Activated T-helper 1 cell treated with anti-CD3 and anti-CD28 coated beads, Interleukin-12 subunit alpha, Interleukin-12 subunit beta, Interleukin-2, Interleukin-4 antibody, amounts not matched to agents 30 ng/mL and 10 ng/mL and 1 ng/mL, durations not matched to agents 14 hours and 24 hours and 36 hours (primary cell): ENCODE measurements around the gene FRMD4A. TPM values are rescaled to one million over a fixed set of nuclear protein-coding genes. Genes with fewer than 3 reads are reported as not detected.

Experiments used
- DNase-seq: peaks from one replicate; pipeline ENCODE4 v3.0.0; 2021; ENCODE audit warnings: low spot score
- H3K27ac Mint-ChIP-seq: one replicate; pipeline ENCODE4 v1.8.0; 2021; ENCODE audit warnings: mild to moderate bottlenecking, mixed read lengths
- H3K27me3 Mint-ChIP-seq: one replicate; pipeline ENCODE4 v1.8.0; 2022; ENCODE audit warnings: mild to moderate bottlenecking, moderate library complexity, mixed read lengths; ENCODE audit not compliant: insufficient read depth
- H3K36me3 Mint-ChIP-seq: one replicate; pipeline ENCODE4 v1.8.0; 2021; ENCODE audit warnings: low read depth, mixed read lengths
- H3K4me1 Mint-ChIP-seq: one replicate; pipeline ENCODE4 v1.8.0; 2021; ENCODE audit warnings: low read depth, mixed read lengths
- H3K4me3 Mint-ChIP-seq: one replicate; pipeline ENCODE4 v1.8.0; 2021; ENCODE audit warnings: mild to moderate bottlenecking, moderate library complexity, mixed read lengths
- H3K9me3 Mint-ChIP-seq: one replicate; pipeline ENCODE4 v1.8.0; 2021; ENCODE audit warnings: mixed read lengths
- intact Hi-C: fragments of 100-400 bp; cut with micrococcal nuclease; formaldehyde crosslinking; loops from one replicate; pipeline ENCODE4 v1.15.1; 2024
- total RNA-seq: library from RNA; stranded (reverse); gene quantifications from 2 replicates; pipeline ENCODE4 v1.2.3, GENCODE V29; 2022

FRMD4A gene
- total RNA-seq, 1 donor from 2014 or later: 0.31 TPM

DNA sequence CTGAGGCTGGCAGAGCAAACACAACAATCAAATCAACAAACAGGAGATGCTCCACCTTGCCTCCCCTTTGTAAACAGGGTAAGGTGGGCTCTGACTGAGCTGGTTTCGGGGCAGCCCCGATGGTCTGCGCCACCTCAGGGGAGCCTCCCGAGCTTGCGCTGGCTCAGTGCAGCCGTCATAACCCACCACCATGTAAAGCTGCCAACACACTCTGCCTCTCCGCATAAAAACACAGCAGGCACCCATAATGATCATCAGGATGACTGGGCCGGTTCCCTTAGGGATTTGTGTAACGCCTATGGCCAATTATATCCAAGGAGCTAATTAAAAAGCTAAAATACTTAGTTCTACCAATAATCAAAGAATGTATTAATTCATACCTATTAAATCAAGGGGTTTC, 619.4 kb downstream of the FRMD4A start:
- H3K36me3 Mint-ChIP-seq: no peaks in the 10 kb centered on the region
- DNase-seq: no peak
- H3K4me1 Mint-ChIP-seq: peaks cover 20% of the 10 kb centered on the region
- peaks cover 17% of the 10 kb centered on the region for H3K27me3 Mint-ChIP-seq
- H3K27ac Mint-ChIP-seq: no peak overlapping the region
- intact Hi-C loops: no loop called here
- no peak overlapping the region for H3K4me3 Mint-ChIP-seq
- H3K9me3 Mint-ChIP-seq: no peaks in the 10 kb centered on the region

DNA sequence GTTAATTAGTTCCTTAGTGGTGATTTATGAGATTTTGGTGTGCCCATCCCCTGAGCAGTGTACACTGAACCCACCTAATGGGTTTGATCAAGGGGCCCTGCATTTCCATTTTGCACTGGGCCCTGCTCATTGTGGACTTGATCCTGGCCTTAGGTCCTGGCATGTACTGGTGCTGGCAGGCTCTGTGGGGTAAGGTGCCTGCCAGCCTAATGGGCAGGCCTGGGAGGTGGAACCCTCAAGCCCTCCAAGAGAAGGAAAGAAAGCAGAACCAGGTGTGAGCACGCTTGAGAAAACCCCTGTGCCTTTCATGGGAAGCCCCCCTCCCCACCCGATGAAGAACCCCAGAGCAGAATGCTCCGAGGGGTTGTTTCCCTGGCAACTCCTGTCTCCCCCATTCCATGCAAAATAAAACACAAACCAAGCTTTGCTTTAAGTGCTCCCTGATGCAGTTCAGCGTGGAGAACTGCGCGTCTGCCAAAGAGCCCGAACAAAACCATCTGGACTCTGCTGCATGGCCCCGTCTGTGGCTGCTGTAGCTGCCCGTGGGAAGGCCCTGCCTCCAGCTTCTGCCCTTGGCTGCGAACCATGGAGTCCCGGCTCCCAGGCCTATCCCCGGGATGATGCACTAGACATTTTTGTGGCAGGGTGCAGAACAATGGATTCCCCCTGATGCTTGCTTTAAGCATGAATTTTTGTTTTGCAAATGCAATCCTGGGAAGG, 620.6 kb downstream of the FRMD4A start:
- no peak for DNase-seq
- Mint-ChIP-seq H3K4me3 (no peak overlapping the region), H3K27me3 (peaks cover 23% of the 10 kb centered on the region)

DNA sequence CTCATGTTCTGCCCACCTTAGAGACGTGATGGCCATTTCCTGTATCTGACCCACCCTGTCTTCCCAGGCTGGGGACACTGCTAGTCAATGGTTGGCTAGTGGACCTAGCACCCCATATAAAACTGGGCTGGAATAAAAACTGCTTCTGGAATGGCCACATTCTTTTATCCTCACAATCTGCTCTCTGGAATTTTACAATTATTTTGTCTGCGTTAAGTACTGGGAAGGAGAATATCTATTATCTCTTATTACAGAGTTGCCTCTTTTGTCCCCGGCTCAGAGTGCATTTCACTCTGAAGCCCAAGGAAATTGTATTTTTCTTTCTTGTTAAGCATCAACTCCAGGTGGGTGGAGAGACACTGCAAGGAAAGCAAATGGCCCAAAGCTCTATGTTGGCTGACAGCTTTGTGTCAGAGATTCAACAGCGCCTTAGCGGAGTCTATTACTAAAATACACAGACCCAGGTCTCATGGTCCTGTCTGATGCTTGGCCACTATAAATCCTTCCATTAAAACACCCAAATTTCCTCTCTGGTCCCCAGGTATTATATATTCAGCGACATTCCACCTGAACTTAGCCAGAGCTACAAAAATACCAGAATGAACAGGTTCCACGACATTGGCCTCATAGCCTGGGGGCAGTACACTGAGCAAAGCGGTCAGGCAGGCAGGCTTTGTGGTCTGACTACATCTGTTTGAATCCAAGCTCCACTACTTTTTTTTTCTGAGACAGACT, 622.3 kb downstream of the FRMD4A start:
- Mint-ChIP-seq H3K4me3 (peak overlapping the region; percentile 44), H3K36me3 (no peaks in the 10 kb centered on the region), H3K4me1 (peaks cover 20% of the 10 kb centered on the region), H3K27ac (no peak overlapping the region), H3K9me3 (no peaks in the 10 kb centered on the region), H3K27me3 (peaks cover 30% of the 10 kb centered on the region)
- intact Hi-C loops: no loop called here
- DNase-seq: no peak

More for the DNA sequence above, 620.6 kb downstream of the FRMD4A start:
- intact Hi-C loops: no loop called here
- Mint-ChIP-seq H3K4me1 (peaks cover 20% of the 10 kb centered on the region), H3K36me3 (no peaks in the 10 kb centered on the region), H3K9me3 (no peaks in the 10 kb centered on the region), H3K27ac (no peak overlapping the region)

DNA sequence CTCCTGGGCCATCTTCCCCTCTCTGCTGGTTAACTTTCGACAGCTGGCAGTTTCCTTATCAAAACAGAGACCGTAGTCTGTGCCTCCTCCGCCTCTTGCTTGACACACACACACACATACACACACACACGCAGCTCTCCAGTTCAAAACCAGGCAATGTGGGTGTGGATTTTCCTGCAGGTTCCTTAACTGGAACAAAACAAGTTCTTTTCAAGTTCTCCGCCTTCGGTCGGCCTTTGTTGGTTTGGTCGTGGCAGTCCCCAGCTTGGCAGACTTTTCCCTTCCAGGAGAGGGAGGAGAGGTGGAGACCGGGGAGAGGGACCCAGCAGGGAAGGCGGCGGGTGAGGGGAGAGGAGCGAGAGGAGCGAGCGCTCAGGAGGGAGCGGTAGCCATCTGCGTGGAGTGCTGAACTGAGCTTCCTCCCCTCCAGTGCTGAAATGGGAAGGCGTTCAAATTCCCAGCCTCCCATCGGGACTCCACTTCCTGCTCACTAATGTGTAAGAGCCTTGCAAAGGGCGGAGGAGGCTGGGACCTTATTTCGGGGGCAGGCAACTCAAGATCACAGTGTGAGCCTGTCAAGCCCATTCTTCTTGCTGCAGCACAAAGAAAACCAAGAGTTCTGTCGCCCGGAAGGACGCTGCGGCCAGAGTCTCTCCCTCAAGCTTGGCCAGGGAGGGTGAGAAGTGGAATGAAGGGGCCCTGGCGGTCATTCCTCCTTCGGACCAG, 623.4 kb downstream of the FRMD4A start:
- intact Hi-C loops: no loop called here
- Mint-ChIP-seq H3K9me3 (no peaks in the 10 kb centered on the region), H3K27me3 (peaks cover 30% of the 10 kb centered on the region), H3K4me1 (peaks cover 20% of the 10 kb centered on the region), H3K27ac (no peak overlapping the region), H3K36me3 (no peaks in the 10 kb centered on the region), H3K4me3 (peak overlapping the region; percentile 42)
- no peak for DNase-seq

DNA sequence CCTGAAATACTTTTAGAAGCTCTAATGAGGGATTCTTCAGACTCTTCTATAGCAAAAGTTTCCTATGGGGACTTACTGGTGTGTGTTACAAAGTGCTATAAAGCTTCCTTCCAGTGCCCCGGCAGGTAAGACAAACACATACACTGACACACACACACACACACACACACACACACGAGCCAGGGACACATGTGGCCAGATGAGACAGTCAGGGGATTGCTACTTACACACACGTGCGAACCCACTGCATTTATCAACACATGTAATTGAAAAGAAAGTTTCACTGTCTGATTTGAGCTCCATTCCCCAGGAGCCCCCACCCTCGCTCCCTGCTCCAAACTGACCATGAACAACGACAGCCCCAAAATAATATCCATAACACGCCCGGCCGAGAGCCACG, 624.1 kb downstream of the FRMD4A start:
- Mint-ChIP-seq H3K4me3 (peak overlapping the region; percentile 42), H3K27me3 (peaks cover 30% of the 10 kb centered on the region), H3K4me1 (peaks cover 20% of the 10 kb centered on the region), H3K27ac (no peak overlapping the region), H3K9me3 (no peaks in the 10 kb centered on the region), H3K36me3 (no peaks in the 10 kb centered on the region)
- intact Hi-C loops: no loop called here
- DNase-seq: no peak

DNA sequence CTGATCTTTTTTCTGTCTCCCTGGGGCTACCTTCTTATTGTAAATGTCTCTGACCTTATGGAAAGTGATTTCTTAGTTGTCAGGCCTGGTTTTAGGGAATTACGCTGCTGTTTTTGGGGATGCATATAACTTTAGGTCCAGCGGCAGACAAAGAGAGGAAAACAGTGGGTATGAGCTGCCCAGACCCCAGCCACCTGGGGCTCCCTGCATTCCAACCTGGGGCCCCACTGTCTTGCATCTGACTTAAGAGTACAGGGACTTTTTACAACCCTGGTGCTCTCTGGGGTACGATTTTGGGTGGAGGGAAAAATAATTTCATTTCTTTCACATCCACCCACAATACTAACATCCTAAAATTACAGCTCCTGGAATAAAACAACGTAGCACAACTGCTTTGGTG, 624.5 kb downstream of the FRMD4A start:
- Mint-ChIP-seq H3K36me3 (no peaks in the 10 kb centered on the region), H3K4me1 (peaks cover 20% of the 10 kb centered on the region), H3K27ac (no peak overlapping the region), H3K27me3 (peaks cover 30% of the 10 kb centered on the region), H3K9me3 (no peaks in the 10 kb centered on the region), H3K4me3 (no peak overlapping the region)
- no peak for DNase-seq
- intact Hi-C loops: no loop called here

DNA sequence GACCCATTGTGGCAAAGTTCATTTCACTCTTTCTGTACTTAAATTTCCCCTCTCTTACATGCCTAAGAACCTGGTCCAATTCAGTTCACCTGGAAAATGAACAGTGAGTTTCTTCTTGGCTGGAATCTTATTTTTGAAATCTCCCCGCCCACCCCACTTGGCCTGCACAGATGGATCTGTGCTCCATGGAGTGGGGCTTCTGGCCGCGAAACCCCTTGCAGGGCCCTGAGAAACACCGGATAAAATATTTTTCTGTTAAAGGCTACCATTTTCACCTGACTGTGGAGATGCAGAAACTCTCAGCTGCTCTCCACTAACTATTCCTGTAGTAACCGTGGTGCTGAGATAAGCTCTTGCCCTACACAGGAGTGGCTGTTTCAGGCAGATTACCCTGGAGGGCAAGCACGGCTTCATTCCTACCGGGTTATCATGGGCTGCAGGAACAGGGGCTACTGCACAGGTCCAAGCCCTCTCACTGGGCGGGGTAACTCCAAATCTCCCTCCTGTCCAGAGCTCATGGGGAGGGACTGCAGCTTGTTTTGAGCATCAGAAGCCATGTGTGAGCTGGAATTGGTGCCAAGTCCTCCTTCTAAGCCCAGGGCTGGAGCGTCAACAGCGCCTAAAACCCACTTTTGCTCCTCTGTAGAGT, 625.1 kb downstream of the FRMD4A start:
- Mint-ChIP-seq H3K9me3 (no peaks in the 10 kb centered on the region), H3K4me1 (peaks cover 20% of the 10 kb centered on the region), H3K27me3 (peaks cover 30% of the 10 kb centered on the region), H3K36me3 (no peaks in the 10 kb centered on the region), H3K4me3 (no peak overlapping the region), H3K27ac (no peak overlapping the region)
- no peak for DNase-seq
- intact Hi-C loops: no loop called here

DNA sequence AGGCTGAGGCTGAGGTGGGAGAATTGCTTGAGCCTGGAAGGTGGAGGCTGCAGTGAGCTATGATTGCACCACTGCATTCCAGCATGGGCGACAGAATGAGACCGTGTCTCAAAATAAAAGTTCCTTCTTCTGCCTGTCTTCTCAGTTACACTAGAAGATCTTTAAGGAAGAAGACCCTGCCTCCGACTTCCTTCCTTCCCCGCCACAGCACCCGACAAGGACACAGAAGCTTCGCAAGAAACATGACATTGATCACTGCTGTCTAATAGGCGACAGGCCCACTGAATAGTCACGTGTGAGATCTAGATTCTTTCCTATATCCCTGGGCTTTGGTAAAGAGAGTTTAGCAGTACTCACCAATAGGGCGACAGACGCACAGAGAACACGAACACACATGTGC, 625.8 kb downstream of the FRMD4A start:
- no peak overlapping the region for H3K27ac Mint-ChIP-seq
- intact Hi-C loops: no loop called here
- H3K9me3 Mint-ChIP-seq: no peaks in the 10 kb centered on the region
- peaks cover 30% of the 10 kb centered on the region for H3K27me3 Mint-ChIP-seq
- no peak for DNase-seq
- H3K4me3 Mint-ChIP-seq: no peak overlapping the region
- H3K4me1 Mint-ChIP-seq: peaks cover 20% of the 10 kb centered on the region
- no peaks in the 10 kb centered on the region for H3K36me3 Mint-ChIP-seq

DNA sequence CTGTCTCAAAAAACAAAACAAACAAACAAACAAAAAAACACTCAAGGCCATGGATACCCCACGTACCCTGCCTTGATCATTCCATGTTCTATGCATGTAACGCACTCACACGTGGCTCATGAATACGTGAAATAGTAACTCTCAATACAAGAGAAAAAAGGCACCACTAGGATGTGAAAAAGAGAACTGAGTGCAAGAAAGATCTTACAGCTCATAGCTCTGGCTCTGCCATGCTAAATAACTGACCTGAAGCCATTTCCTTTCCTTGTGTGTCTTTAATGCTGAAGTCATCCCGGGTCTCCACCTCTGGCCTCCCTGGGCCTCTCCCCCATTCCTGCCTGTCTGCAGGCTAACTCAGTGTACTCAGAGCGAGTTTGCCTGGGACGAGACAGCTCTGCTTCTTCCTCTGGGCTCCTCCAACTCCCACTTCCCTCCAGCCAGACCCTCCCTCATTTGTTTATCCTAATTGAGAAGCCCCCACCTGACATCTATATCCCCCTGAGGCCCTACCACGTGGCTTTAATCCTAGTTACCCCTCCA, 626.7 kb downstream of the FRMD4A start:
- intact Hi-C loops: no loop called here
- Mint-ChIP-seq H3K36me3 (no peaks in the 10 kb centered on the region), H3K27me3 (peaks cover 30% of the 10 kb centered on the region), H3K27ac (no peak overlapping the region), H3K9me3 (no peaks in the 10 kb centered on the region), H3K4me3 (no peak overlapping the region), H3K4me1 (peaks cover 20% of the 10 kb centered on the region)
- DNase-seq: no peak

DNA sequence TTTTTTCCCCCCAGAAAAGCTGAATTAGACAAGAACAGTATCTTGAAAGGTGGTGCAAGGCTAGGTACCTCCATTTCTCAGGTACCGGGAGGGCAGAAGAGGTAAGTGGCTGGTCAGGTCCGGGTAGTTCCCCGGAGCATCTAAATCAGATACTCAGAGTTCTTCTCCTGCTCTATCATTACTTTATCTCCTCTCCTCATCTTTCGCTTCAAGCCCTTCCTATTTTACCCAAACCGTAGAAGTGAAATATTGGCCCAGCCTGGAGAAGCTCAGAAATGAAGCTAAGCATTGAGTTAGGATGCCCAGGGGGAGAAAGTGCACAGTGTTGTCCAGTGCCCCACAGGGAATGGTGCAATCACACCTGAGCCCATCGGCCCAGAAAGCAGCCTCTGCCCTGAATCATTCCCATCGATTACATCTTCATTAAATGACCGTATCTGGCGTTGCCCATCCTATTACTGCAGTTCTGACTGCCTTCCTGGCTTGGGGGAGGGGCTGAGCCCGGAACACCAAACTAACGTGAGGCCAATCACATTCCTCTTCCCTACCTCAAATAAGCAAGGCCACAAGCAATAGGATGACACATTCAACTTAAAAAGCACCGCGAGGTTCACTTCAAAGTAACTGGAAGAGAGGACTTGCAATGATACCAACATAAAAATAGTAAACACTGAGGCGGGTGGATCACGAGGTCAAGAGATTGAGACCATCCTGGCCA, 627.5 kb downstream of the FRMD4A start:
- H3K27me3 Mint-ChIP-seq: peaks cover 24% of the 10 kb centered on the region
- no peak overlapping the region for H3K4me3 Mint-ChIP-seq
- no peaks in the 10 kb centered on the region for H3K36me3 Mint-ChIP-seq
- no peak overlapping the region for H3K27ac Mint-ChIP-seq
- no peak for DNase-seq
- intact Hi-C loops: no loop called here
- H3K9me3 Mint-ChIP-seq: no peaks in the 10 kb centered on the region
- H3K4me1 Mint-ChIP-seq: peaks cover 18% of the 10 kb centered on the region

DNA sequence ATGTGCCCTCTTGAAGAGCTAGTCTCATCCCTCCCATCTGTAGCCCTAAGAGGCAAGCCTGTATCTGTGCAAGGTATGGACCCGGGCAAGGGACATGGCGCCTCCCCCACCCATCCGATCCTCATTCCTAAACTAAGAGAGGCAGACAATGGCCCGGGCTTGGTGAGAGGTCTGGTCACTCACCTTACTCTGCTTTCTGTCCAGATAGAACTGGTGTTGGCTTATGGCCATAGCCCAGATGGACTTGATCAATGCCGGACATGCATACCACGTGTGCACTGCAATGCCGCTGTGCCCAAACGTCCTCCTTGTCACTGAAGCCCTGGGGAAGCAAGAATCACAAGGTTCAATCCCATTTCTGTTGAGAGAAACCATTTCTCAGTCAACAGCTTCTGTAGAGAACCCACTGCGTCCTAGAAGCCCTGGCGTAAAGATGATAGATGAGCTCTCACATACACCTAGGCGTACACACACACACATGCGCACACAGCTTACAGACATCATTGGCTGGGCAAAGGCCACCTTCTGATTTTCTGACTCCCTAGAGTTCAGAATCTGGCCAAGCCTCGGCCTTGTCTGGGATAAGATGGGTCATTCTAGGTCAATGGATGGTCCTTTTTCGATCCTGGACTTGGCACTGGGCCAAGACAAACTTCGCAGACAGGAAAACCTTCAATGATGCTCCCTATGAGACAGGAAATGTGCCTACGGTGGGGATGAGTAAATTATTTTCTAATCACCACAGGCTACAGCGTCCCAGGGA, 629.4 kb downstream of the FRMD4A start:
- Mint-ChIP-seq H3K9me3 (no peaks in the 10 kb centered on the region), H3K4me3 (no peak overlapping the region), H3K4me1 (no peaks in the 10 kb centered on the region), H3K27me3 (peaks cover 15% of the 10 kb centered on the region), H3K27ac (no peak overlapping the region), H3K36me3 (no peaks in the 10 kb centered on the region)
- intact Hi-C loops: no loop called here
- no peak for DNase-seq
